HG02623 (cell line): ENCODE measurements around the gene SMC1B.
"Not testable (repeated sequence)": the region's sequence is repeated elsewhere in the genome, so short reads cannot be mapped to it uniquely, and the experiment has no call there.

Experiments used
- ATAC-seq: cut with Tn5 transposase; IDR thresholded peaks from one replicate; pipeline ENCODE4 v1.9.1; 2021; ENCODE audit warnings: moderate library complexity; ENCODE audit not compliant: unreplicated experiment

Gene SMC1B

DNA sequence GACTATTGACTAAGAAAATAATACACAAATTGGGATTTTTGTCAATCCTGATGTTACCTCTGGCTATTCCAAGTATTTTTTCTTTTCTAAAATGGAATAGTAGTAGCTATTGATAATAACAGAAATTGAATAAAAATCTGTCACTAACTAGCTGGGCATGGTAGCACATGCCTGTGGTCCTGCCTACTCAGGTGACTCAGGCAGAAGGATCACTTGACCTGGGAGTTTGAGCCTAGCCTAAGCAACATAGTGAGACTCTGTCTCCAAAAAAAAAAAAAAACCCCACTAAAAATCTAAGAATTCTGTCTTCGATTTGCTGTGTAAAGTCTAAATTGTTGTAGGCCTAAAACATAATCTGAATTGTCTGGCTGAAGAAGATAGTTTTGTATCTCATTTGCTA, 61.4 kb downstream of the SMC1B start:
- ATAC-seq = no peak

DNA sequence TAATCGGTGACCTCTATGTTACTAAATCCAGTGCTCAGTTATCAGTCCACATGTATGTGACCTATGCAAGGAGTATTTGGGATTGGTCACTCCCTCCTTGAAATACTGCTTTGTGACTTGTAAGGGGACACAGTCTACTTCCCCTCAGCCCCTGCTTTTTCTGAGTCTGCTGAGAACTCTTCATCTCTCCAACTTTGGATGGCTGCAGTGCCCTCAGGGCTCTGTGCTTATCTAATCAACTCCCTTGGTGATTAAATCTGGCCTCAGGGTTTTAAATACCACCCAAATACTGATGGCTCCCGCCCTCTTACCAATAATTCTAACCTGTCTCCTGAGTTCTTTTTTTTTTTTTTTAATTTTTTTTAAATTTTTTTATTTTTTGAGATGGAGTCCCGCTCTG, 63.5 kb downstream of the SMC1B start:
- no peak for ATAC-seq

GRCh38 chr22:45344334-45344733, 69.1 kb downstream of the SMC1B start:
- ATAC-seq = no peak

DNA sequence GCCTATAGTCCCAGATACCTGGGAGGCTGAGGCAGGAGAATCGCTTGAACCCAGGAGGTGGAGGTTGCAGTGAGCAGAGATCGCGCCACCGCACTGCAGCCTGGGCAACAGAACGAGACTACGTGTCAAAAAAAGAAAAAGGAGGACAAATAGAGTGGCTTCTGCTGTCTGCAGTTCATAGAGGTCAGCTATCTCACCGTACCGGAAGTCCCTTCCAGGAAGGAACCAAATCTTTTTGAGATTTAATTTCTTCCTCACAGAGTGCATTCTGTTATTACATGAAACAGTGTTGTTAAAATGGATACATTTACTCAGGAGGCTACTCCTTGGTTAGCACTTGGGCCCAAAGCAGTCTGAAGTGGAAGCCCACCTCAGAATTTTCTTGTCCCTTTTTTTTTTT, 70.3 kb downstream of the SMC1B start:
- no peak for ATAC-seq

- no peak for ATAC-seq
Observed at GRCh38 chr22:45341498-45341897, 71.9 kb downstream of the SMC1B start.

DNA sequence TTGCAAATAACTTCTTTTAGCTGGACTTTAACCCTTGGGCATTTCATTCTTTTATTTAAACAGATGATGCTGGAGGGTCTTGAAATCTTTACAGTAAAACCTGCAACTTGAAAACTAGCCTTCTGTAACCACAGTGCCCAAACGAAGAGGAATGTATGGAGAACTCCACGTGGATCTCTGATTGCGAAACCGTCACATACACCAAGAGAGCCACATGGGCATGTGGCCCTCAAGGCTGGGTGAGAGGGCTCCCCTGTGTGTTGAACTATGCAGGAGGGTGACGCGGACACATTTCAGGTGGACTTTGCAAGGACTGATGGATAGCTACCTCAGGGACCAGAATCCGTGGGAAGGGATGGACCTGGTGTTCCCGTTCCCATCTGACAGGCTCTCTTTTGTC, 73.1 kb downstream of the SMC1B start:
- no peak for ATAC-seq

DNA sequence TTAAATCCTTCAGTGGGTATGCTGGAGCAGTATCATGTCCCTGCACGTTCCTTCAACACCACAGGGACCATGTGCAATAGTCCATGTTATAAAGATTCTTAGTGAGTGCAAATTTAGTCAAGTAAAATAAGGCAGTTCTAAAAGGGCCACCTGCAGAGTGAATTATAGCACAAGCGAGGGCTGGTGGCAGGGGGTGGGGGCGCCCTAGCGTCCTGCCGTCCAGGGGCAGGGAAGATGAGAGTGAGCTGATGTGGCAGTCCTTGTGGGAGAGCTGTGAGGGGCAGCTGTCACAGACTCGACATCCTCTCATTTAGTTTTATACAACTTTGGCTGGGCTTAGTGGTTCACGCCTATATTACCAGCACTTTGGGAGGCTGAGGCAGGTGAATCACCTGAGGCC, 74.6 kb downstream of the SMC1B start:
- ATAC-seq = no peak

GRCh38 chr22:45337536-45337935, 75.9 kb downstream of the SMC1B start:
- no peak for ATAC-seq

DNA sequence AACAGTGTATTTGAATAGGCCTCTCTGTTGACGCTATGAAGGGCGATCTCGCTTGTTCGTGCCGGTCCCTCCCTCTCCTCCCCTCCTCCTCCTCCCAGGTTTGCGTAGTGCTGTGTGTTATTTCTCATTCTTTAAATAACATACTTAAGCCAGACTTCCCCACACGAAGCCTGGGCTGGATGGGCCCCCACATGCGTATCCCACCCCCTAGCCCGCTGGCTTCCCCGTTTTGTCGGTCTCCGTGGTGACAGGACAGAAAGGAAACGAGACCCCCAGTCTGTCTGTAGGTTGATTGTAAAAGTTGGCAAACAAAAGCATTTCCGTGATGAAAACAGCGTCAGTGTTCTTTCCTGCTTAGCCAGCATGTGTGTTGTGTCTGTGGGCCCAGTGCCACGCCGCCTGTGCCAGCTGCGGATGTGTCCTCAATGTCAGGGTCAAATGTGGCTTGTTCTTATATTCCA, 76.4 kb downstream of the SMC1B start:
- no peak for ATAC-seq

DNA sequence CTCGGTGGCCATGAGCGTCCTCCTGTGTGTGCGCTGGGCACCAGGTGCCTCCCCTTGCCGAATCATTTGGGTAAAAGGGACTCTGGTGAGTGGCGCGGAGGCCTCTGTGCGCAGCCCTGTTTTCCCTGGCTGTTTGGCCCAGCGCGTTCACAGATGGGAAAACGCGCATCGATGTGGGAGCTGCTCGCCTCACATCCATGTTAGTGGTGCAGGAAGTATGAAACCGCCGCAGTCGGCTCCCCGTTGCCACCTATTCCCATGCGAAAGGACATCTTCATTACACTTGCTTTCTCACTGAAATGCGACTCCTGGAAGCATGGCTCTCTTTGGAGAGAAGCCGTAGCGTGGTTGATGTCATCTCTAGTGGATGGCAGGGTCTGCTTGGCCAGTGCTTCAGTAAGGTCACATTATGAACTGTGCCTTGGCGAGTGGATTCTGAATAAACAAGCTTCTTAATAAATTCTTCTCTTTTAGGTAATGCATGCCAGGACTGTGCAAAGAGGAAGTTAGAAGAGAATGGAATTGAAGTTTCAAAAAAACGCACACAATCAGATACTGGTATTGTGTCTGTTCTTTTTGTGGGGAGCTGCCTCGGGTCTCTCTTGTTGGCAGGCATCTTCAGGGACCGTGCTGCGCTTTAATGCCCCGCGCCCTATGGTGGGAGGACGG, 77.4 kb downstream of the SMC1B start:
- ATAC-seq = no peak

- ATAC-seq = no peak
Observed at GRCh38 chr22:45335021-45335818, 78.2 kb downstream of the SMC1B start.

DNA sequence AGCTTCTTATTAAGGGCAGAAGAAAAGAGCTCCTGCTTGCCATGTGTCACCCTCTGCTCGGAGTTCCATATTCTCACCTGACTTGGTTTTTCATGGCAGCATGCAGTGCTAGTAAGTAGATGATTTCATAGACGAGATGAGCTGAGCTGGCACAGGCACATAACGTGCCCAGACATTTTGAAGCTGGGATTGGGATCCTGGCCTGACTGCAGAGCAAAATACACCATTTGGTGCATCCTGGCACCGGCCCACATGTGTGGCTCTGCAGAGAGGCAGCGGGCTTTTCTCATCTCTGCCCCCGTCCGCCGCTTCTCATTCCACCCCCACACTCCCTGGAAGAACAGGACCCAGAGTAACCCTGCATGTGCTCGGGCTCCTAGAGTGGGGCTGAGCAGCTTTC, 78.9 kb downstream of the SMC1B start:
- ATAC-seq = no peak

DNA sequence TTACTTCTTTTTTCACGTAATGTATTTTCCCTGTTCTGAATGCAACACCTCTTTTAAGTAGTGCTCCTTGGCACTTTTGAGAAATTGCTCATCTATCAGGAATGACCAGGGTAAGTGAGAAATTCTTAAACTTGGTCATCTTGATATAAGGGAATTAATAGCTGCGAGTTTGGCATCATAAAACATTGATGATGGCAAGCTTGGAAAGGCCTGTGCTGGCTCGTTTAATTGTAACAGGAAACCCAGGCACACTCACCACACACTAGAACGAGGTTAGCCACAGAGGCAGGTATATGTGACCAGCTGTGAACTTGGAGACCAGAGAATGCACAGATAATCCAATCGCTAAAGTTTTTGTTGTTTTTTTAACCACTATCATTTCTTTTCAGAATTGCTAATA, 79.3 kb downstream of the SMC1B start:
- no peak for ATAC-seq

GRCh38 chr22:45332001-45332400, 81.4 kb downstream of the SMC1B start:
- no peak for ATAC-seq

DNA sequence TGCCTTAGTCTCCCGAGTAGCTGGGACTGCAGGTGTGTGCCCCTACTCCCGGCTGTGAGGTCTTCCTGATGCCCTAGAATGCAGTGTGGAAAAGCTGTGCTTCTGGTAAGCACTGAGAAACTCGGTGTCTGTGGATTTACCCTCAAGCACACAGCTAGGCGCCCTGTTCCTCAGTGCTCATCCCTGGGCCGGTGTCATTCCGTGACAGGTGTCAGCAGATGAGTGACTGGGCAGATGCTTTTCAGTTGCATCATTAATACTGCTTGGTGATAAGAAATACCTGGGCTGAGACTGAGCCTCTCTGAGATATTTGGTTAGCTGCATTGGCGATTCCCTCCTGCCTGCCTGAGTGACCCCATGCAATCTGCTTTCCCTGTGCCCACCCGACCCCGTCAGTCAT, 81.9 kb downstream of the SMC1B start:
- ATAC-seq = no peak

- no peak for ATAC-seq
Observed at GRCh38 chr22:45330548-45330947, 82.9 kb downstream of the SMC1B start.

GRCh38 chr22:45329530-45329936, 83.9 kb downstream of the SMC1B start:
- no peak for ATAC-seq

GRCh38 chr22:45328822-45329529, 84.4 kb downstream of the SMC1B start:
- no peak for ATAC-seq

- ATAC-seq = not testable (repeated sequence)
Observed at GRCh38 chr22:45328261-45328660, 85.1 kb downstream of the SMC1B start.

- no peak for ATAC-seq
Observed at GRCh38 chr22:45324311-45324711, 89.1 kb downstream of the SMC1B start.

DNA sequence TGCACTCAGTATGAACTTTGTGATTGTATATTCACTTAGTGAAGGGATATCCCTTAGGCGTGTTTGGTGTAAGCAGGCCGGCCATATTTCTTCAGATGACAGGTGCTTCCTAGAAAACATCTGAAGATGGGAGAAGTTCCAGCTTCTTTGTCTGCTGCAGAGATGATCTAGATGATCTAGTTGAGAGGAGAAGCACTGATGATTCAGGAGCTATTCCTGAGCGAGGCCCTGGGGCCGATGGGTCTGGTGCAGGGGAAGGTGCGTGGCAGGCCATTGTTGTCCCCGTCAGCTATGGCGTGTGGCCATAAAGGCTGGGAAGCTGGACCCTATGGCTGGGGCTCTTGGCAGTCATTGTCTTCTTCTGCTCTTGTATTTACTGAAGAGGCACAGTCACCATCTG, 89.7 kb downstream of the SMC1B start:
- ATAC-seq = no peak
